Activated naive CD8-positive, alpha-beta T cell (primary cell): ENCODE measurements around the gene RTN4.
"Not testable (repeated sequence)": the region's sequence is repeated elsewhere in the genome, so short reads cannot be mapped to it uniquely, and the experiment has no call there.

Source experiments
- H3K27ac Mint-ChIP-seq: one replicate; pipeline ENCODE4 v1.8.0; 2021; ENCODE audit warnings: mixed read lengths
- H3K27me3 Mint-ChIP-seq: one replicate; pipeline ENCODE4 v1.8.0; 2021; ENCODE audit warnings: mixed read lengths
- H3K36me3 Mint-ChIP-seq: one replicate; pipeline ENCODE4 v1.8.0; 2021; ENCODE audit warnings: mixed read lengths
- H3K4me1 Mint-ChIP-seq: one replicate; pipeline ENCODE4 v1.8.0; 2021; ENCODE audit warnings: low read depth, mixed read lengths
- H3K4me3 Mint-ChIP-seq: one replicate; pipeline ENCODE4 v1.8.0; 2021; ENCODE audit warnings: mild to moderate bottlenecking, mixed read lengths
- H3K9me3 Mint-ChIP-seq: one replicate; pipeline ENCODE4 v1.8.0; 2021; ENCODE audit warnings: low read depth, mixed read lengths

Gene RTN4

DNA sequence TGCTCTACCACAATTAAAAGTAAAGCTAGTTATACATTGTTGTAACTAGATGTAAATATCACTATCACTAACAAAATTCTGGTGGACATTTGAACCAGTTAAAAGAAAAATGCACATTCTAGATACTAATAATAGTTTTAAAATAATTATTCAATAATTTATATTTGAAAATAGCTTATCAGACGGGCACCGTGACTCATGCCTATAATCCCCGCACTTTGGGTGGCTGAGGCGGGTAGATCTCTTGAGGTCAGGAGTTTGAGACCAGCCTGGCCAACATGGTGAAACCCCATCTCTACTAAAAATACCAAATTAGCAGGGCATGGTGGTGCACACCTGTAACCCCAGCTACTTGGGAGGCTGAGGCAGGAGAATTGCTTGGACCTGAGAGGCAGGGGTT, 3.0 kb upstream of the RTN4 start:
- not testable (repeated sequence) for H3K27me3 Mint-ChIP-seq, H3K9me3 Mint-ChIP-seq, H3K36me3 Mint-ChIP-seq
- peak overlapping the region; percentile 48 for H3K4me3 Mint-ChIP-seq
- peak overlapping the region; percentile 80 for H3K27ac Mint-ChIP-seq
- peaks cover 46% of the 10 kb centered on the region for H3K4me1 Mint-ChIP-seq

DNA sequence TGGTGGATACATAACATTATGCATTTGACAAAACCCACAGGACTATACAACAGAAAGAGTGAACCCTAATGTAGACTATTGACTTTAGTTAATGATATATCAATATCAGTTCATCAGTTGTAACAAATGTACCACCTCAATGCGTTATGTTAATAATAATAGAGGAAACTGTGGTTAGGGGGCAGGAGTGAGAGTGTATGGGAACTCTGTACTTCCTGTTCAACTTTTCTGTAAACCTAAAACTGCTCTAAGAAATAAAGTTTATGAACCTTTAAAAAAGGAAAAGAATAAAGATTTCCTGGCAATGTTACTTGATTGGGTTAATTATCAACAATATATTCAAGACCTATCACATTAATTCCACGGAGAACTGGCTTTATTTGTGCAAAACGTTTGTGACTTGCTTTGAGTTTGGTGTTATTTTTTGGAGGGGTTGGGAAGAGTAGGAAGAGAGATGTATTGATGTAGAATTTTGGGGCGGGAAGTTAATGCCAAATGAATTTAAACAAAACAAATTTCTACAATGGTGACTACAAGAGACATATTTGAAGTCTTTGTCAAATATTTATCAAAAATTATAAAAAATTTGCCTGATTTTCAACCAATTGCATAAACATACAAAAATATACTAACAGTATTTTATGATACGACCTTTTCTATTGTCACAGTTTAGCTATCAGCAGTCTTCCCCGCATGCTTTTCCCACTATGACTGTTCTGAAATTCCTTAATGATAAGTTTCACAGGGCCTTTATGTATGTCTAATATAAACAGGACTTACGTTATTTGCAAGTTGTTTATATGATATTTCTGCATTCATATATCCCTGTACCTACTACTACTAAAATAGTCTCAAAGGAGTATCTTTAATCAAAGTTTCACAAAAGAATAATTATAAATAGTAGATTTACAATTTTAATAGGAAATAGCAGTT, 2.1 kb upstream of the RTN4 start:
- H3K4me1 Mint-ChIP-seq, result peaks cover 53% of the 10 kb centered on the region

DNA sequence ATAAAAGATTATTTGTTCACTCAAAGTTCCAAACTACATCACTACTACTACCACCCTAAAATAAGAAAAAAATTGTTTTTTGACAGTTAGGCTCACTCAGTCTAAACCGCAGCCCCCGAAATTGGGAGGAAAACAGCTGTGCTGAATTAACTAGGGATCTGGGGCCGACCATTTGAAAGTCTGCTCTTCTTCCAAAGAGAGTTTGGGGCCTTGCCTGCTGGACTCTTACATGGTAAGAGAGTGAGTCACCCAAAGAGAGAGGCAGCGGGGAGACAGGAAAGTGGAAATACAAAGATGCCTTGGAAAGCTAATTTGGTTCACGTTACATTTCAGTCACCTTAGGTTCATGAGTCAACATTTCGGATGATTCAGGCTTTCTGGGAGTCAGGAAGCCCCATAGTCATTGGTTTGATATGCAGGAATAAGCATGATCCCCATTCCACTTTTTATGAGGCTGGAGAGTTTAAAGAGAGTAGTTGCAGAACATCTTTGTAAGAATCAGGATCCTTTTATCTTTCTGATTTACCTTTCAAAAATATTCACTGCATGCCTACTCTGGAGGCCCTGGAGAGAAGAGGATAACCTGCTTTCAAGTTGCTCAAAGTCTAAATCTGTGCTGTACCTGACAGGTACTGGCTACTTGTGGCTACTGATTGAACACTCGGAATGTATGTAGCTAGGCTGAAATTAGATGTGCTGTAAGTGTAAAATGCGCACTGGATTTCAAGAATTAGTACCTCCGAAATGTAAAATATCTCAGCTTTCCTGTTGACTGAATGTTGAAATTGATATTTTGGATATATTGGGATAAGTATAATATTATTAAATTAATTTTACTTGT, 995 bp upstream of the RTN4 start:
- Mint-ChIP-seq H3K27me3 (no peaks in the 10 kb centered on the region), H3K4me3 (peak overlapping the region; percentile 100), H3K4me1 (peaks cover 65% of the 10 kb centered on the region), H3K27ac (peak overlapping the region; percentile 100), H3K36me3 (no peaks in the 10 kb centered on the region), H3K9me3 (no peaks in the 10 kb centered on the region)

More for the DNA sequence above, 2.1 kb upstream of the RTN4 start:
- no peaks in the 10 kb centered on the region for H3K36me3 Mint-ChIP-seq
- no peaks in the 10 kb centered on the region for H3K9me3 Mint-ChIP-seq
- peak overlapping the region; percentile 48 for H3K4me3 Mint-ChIP-seq
- peak overlapping the region; percentile 77 for H3K27ac Mint-ChIP-seq
- no peaks in the 10 kb centered on the region for H3K27me3 Mint-ChIP-seq

GRCh38 chr2:55049821-55050099, 491 bp downstream of the RTN4 start:
- peaks cover 74% of the 10 kb centered on the region for H3K4me1 Mint-ChIP-seq
- no peaks in the 10 kb centered on the region for H3K9me3 Mint-ChIP-seq
- H3K36me3 Mint-ChIP-seq, result peaks cover 3% of the 10 kb centered on the region
- no peak overlapping the region for H3K27ac Mint-ChIP-seq
- H3K27me3 Mint-ChIP-seq, result no peaks in the 10 kb centered on the region
- H3K4me3 Mint-ChIP-seq, result peak overlapping the region; percentile 100

DNA sequence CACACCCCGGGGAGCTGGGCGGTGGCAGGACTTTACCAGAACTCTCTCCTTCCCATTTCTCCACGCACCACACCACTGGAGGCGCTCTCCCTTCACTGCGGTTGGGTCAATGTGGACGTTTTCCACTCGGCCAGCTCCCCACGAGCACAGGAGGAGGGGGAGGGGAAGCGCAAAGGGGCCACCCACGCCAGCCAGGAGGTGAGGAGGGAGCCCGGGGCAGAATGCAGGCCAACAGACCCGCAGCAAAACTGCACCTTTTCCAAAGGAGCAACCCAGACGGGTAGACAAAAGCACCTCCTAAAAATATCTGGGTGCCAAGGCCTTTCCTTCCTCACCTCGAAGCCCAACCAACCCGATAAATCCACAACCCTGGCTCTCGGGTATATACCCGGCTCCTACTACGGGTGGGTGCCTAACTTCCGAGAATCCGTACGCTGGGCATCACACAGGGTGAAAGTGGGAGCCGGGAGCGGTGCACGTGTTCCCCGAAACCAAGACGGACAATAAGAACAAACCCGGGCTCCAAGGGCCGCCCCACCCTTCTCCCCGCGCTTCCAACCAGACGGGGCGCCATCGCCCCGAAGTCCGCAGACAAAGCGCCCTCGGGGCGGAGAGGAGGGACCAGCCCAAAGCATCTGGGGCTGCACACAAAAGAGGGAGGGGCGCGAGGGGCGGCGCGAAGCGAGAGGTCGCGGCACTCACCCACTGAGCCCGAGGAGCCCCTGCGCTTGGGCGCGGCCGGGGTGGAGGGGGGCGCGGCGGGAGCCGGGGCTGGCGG, 1.0 kb downstream of the RTN4 start:
- H3K4me1 Mint-ChIP-seq, result peaks cover 69% of the 10 kb centered on the region
- peak overlapping the region; percentile 100 for H3K4me3 Mint-ChIP-seq
- no peaks in the 10 kb centered on the region for H3K27me3 Mint-ChIP-seq
- H3K27ac Mint-ChIP-seq, result peak overlapping the region; percentile 88
- H3K9me3 Mint-ChIP-seq, result no peaks in the 10 kb centered on the region
- peaks cover 3% of the 10 kb centered on the region for H3K36me3 Mint-ChIP-seq

DNA sequence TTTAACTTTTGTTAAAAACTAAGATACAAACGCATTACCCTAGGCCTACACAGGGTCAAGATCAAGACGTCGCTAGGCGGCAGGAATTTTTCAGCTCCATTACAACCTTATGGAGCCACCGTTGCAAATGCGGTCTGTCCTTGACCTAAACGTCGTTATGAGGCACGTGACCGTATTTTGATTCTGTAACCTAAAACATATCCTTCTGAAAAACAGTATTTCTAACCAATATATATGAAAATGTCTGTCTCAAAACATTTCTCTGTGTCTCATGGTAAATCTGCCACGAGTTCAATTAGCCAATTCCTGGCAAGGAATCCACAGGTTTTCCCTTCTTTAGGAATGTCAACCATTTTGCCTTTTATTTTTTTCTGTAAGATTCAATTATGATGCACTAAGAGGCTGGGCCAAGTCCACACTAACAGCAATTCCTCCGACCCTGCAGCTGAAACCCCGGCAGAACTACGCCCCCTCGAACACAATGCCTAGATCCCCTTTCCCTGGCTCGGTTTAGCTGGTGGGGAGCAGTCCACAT, 1.7 kb downstream of the RTN4 start:
- Mint-ChIP-seq H3K27me3 (no peaks in the 10 kb centered on the region), H3K36me3 (peaks cover 3% of the 10 kb centered on the region), H3K9me3 (no peaks in the 10 kb centered on the region), H3K4me3 (peak overlapping the region; percentile 100), H3K4me1 (peaks cover 64% of the 10 kb centered on the region), H3K27ac (peak overlapping the region; percentile 88)

DNA sequence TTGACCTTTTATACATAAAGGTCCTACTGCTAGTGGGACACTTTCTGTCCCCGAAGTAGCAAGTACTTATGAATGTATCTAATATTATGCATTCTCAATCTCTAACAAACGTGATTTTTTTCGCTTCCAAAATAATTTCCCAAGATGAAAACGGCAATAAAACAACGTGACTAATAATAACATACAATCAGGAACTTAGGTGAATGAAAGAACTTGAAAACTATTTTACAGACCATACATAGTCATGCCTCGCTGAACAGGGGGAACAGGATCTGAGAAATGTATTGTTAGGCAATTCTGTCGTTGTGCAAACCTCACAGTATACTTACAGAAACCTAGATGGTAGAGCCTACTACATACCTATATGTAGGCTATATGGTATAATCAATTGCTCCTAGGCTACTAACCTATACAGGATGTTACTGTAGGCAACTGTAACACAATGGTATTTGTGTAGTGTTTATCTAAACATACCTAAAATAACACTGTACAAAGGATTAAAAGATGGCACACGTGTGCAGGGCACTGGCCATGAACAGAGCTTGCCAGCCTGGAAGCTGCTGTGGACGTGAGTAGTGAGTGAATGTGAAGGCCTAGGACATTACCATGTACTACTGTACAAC, 2.5 kb downstream of the RTN4 start:
- Mint-ChIP-seq H3K27ac (peak overlapping the region; percentile 56), H3K4me3 (peak overlapping the region; percentile 88), H3K9me3 (no peaks in the 10 kb centered on the region), H3K4me1 (peaks cover 64% of the 10 kb centered on the region), H3K27me3 (no peaks in the 10 kb centered on the region), H3K36me3 (peaks cover 3% of the 10 kb centered on the region)

DNA sequence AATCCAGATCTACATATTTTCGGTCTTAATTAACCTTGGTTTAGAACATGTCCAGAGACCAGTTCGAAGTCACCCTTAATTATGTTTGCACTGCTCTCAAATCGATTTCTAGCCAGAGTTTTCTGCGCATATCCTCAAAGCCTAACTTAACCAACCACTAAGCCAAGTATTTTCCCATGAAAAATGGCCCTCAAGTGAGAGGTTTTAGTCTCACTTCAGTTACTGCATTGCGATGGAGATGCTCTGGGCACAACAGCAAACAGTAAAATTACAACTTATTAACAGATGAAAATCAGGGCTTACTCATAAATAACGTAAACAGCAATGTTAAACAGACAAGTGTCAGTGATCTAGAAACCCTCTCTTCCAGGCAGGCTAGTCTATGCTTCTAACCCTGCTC, 4.5 kb downstream of the RTN4 start:
- no peaks in the 10 kb centered on the region for H3K27me3 Mint-ChIP-seq
- H3K36me3 Mint-ChIP-seq, result peaks cover 3% of the 10 kb centered on the region
- no peaks in the 10 kb centered on the region for H3K9me3 Mint-ChIP-seq
- H3K27ac Mint-ChIP-seq, result no peak overlapping the region
- H3K4me3 Mint-ChIP-seq, result no peak overlapping the region
- H3K4me1 Mint-ChIP-seq, result peaks cover 61% of the 10 kb centered on the region

GRCh38 chr2:55043841-55044240, 6.4 kb downstream of the RTN4 start:
- Mint-ChIP-seq H3K27ac (no peak overlapping the region), H3K9me3 (peaks cover 3% of the 10 kb centered on the region), H3K36me3 (peaks cover 6% of the 10 kb centered on the region), H3K4me1 (peaks cover 67% of the 10 kb centered on the region), H3K27me3 (no peaks in the 10 kb centered on the region), H3K4me3 (no peak overlapping the region)

GRCh38 chr2:55038428-55038827, 11.8 kb downstream of the RTN4 start:
- Mint-ChIP-seq H3K9me3 (peaks cover 23% of the 10 kb centered on the region), H3K36me3 (peaks cover 22% of the 10 kb centered on the region), H3K27me3 (no peaks in the 10 kb centered on the region), H3K4me1 (peaks cover 71% of the 10 kb centered on the region), H3K27ac (peak overlapping the region; percentile 34), H3K4me3 (no peak overlapping the region)

DNA sequence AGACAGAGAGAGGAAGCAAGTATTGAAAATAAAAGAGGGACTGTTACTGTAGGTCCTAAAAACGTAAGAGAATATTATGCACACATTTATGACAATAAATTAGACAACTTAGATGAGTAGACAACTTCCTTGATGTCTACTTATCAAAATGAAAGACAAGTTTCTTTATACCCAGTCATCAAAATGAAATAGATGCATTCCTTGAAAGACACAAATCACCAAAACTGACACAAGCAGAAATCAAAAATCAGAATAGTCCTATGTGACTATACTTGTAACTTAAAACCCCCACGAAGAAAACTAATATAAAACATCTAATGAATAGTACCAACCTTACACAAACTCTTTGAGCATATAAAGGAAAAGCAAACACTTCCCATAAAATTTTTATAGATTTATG, 14.5 kb downstream of the RTN4 start:
- H3K36me3 Mint-ChIP-seq, result peaks cover 22% of the 10 kb centered on the region
- no peak overlapping the region for H3K4me3 Mint-ChIP-seq
- no peaks in the 10 kb centered on the region for H3K27me3 Mint-ChIP-seq
- no peak overlapping the region for H3K27ac Mint-ChIP-seq
- peaks cover 23% of the 10 kb centered on the region for H3K9me3 Mint-ChIP-seq
- peaks cover 75% of the 10 kb centered on the region for H3K4me1 Mint-ChIP-seq

DNA sequence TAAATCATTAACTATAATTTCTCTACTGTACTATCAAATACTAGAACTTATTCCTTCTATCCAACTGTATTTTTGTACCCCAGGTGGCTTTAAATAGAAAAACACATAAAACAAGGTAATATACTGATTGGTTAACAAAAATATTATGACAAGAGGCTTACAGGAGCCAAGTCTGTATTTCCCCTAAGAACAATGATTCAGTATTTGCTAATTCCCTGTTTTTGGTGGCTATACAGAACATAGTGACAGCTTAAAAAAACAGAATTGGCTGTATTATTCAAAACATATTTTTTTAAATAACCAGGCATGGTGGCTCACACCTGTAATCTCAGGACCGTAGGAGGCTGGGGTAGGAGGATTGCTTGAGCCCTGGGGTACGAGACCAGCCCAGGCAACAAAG, 16.3 kb downstream of the RTN4 start:
- peaks cover 20% of the 10 kb centered on the region for H3K36me3 Mint-ChIP-seq
- H3K4me3 Mint-ChIP-seq, result no peak overlapping the region
- H3K27me3 Mint-ChIP-seq, result no peaks in the 10 kb centered on the region
- H3K27ac Mint-ChIP-seq, result no peak overlapping the region
- peaks cover 20% of the 10 kb centered on the region for H3K9me3 Mint-ChIP-seq
- peaks cover 73% of the 10 kb centered on the region for H3K4me1 Mint-ChIP-seq

- no peaks in the 10 kb centered on the region for H3K27me3 Mint-ChIP-seq
- peak overlapping the region; percentile 44 for H3K4me3 Mint-ChIP-seq
- H3K36me3 Mint-ChIP-seq, result peaks cover 17% of the 10 kb centered on the region
- peak overlapping the region; percentile 12 for H3K27ac Mint-ChIP-seq
- H3K9me3 Mint-ChIP-seq, result peaks cover 16% of the 10 kb centered on the region
- H3K4me1 Mint-ChIP-seq, result peaks cover 70% of the 10 kb centered on the region
These were observed 17.0 kb downstream of the RTN4 start for GRCh38 chr2:55033076-55033742.

DNA sequence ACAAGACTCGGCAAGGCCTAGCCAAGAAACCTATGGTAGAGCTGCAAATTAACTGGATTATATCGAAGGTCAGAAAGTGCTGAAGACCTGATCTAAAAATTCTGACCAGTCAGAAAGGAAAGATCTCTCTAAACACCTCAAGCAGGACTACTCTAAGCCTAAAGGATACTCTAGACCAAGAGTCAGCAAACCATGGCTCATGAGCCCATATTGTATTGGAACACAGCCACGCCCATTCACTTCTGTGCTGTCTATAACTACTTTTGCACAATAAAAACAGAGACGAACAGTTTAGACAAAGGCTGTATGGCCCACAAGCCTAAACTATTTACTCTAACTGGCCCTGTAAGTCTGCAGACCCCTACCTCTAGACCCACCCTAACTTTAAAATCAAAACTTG, 18.7 kb downstream of the RTN4 start:
- peaks cover 54% of the 10 kb centered on the region for H3K4me1 Mint-ChIP-seq
- no peak overlapping the region for H3K4me3 Mint-ChIP-seq
- no peaks in the 10 kb centered on the region for H3K27me3 Mint-ChIP-seq
- H3K9me3 Mint-ChIP-seq, result peaks cover 9% of the 10 kb centered on the region
- H3K36me3 Mint-ChIP-seq, result peaks cover 6% of the 10 kb centered on the region
- peak overlapping the region; percentile 13 for H3K27ac Mint-ChIP-seq
